Hippocampal formation (tissue), 2 donors: ENCODE data around the gene DEF6.
"Not testable (repeated sequence)": the region's sequence is repeated elsewhere in the genome, so short reads cannot be mapped to it uniquely, and the experiment has no call there.

ENCODE experiments used
- DNase-seq, 2 donors: peaks; one replicate each; lab custom pipeline; 2025; lab: John Stamatoyannopoulos, UW

The DEF6 gene

GRCh38 chr6:35310265-35310831 is 12.7 kb downstream of the DEF6 start:
- no peak for DNase-seq

GRCh38 chr6:35311390-35312075 is 13.9 kb downstream of the DEF6 start:
- no peak for DNase-seq

- DNase-seq, result no peak
Measured at GRCh38 chr6:35312076-35312800, 14.6 kb downstream of the DEF6 start.

GRCh38 chr6:35312807-35313206 is 15.2 kb downstream of the DEF6 start:
- DNase-seq, result no peak

- no peak for DNase-seq
Measured at GRCh38 chr6:35317483-35318195, 20.0 kb downstream of the DEF6 start.

GRCh38 chr6:35318196-35319171 is 20.9 kb downstream of the DEF6 start:
- DNase-seq, result peak; percentile 54 to 73

GRCh38 chr6:35319346-35320030 is 21.9 kb downstream of the DEF6 start:
- DNase-seq, result no peak

- no peak for DNase-seq
Measured at GRCh38 chr6:35320031-35320410, 22.4 kb downstream of the DEF6 start.

GRCh38 chr6:35321091-35321490 is 23.5 kb downstream of the DEF6 start:
- DNase-seq, result no peak

GRCh38 chr6:35327349-35328027 is 29.9 kb downstream of the DEF6 start:
- DNase-seq, result peak in 1 of 2 donors; percentile 15

- no peak for DNase-seq
Measured at GRCh38 chr6:35328108-35328723, 30.6 kb downstream of the DEF6 start.

- not testable (repeated sequence) for DNase-seq
Measured at GRCh38 chr6:35328965-35329364, 31.3 kb downstream of the DEF6 start.

- no peak for DNase-seq
Measured at GRCh38 chr6:35330541-35331119, 33.0 kb downstream of the DEF6 start.

GRCh38 chr6:35332074-35332887 is 34.7 kb downstream of the DEF6 start:
- DNase-seq, result not testable (repeated sequence)

- no peak for DNase-seq
Measured at GRCh38 chr6:35341557-35341956, 43.9 kb downstream of the DEF6 start.

GRCh38 chr6:35342258-35343091 is 44.9 kb downstream of the DEF6 start, which contains the start of gene PPARD:
PPARD (plus strand) TSS chr6:35342558; CDS start chr6:35411088, 68,530 bp downstream.
- DNase-seq, result peak; percentile 98 to 99

GRCh38 chr6:35343092-35343834 is 45.6 kb downstream of the DEF6 start:
- DNase-seq, result peak in 1 of 2 donors; percentile 9
